ENCODE results near the gene VANGL2.
"Not testable (repeated sequence)": the region's sequence is repeated elsewhere in the genome, so short reads cannot be mapped to it uniquely, and the experiment has no call there.

VANGL2 gene

DNA sequence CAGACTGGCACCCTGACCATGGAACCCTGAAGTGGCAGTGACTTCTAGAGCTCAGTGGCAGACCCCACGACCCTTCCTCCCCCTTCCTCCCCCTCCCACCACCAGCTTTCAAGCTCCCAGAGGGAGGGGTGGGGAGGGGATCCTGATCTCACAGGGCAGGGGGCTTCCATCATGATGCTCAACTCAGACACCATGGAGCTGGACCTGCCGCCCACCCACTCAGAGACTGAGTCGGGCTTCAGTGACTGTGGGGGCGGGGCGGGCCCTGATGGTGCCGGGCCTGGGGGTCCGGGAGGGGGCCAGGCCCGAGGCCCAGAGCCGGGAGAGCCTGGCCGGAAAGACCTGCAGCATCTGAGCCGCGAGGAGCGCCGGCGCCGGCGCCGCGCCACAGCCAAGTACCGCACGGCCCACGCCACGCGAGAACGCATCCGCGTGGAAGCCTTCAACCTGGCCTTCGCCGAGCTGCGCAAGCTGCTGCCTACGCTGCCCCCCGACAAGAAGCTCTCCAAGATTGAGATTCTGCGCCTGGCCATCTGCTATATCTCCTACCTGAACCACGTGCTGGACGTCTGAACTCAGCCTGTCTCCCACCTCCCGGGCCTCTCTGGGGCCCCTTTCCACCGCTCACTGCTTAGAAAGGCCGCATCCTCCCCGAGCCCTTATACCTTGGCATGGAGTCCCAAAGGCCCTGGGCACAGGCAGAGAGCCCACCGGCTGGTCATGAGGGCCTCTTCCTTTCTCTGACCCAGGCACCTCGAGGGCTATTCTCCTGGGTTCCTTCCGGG is 29.6 kb upstream of the VANGL2 start:
- no peak for DNase-seq (ENCODE audit: low read depth in 2 of 2)

DNA sequence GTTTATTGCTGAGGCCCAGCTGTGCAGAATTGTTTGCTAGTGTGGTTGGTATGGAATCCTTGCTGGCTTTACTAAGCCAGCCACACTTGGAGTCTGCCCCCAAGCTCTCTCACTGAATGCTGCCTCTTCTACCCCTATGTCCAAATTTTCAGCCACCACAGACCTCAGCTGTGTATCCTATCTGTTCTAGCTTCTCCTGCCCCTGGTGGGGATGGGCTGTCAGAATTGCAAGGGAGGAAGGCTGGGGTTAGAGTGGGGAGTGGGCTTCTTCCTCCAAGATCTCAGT is 29.1 kb upstream of the VANGL2 start:
- no peak for DNase-seq (ENCODE audit: low read depth in 2 of 2)

GRCh38 chr1:160371756-160372155 is 28.6 kb upstream of the VANGL2 start:
- no peak for DNase-seq (ENCODE audit: low read depth in 2 of 2)

DNA sequence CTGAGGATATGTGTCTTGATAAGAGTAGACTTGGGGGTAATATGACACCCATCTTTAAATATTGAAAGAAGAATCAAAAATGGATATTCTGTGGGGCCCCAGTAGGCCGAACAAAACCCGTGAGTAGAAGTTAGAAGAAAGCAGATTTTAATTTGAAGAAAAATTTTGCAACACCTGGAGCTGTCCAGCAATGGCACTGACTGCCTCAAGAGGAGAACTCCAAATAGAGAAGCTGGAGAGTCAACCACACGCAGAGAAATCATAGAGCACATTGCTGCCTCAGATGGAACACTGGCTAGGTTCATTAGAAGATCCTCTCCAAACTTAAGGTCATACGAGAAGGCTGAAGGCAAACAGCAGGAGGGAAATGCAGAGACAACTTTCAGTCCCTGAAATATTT is 26.7 kb upstream of the VANGL2 start:
- DNase-seq (ENCODE audit: low read depth in 2 of 2): no peak

DNA sequence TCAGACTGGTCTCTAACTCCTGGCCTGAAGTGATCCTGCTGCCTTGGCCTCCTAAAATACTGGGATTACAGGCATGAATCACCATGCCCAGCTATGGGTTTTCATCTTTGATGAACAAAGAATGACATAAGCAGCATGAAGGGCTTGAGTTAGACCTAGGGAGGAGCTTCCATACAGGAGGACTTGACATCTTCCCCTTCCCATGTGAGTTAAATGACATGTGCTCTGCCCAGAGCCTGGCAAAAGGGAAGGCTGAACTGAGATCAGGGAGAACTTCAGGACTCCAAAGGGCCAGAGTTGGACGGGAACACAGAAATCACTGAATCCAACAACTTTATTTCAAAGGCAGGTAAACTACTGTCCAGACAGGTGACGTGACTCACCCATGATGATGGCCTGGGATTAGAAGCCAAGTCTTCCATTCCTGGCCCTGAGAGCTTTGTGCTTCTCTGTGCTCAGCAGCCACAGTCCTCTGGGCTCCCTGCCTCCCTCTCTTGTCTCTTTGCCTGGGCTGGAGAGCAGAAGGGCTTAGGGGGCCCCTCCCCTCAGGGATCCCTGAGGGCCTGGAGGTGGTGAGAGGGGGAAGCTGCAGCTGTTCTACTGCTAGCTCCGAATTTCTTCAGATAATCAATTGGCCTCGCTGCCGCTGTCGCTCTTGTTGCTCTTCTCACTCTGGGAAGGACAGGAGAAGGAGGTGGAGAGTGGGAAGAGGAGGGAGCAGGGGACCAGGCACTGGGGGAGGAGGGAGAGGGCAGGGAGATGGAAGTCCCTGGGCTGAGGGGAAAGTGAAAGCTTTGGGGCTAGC is 25.9 kb upstream of the VANGL2 start:
- no peak for DNase-seq (ENCODE audit: low read depth in 2 of 2)

- DNase-seq (ENCODE audit: low read depth in 2 of 2): no peak
Measured at GRCh38 chr1:160375788-160376524, 24.4 kb upstream of the VANGL2 start.

DNA sequence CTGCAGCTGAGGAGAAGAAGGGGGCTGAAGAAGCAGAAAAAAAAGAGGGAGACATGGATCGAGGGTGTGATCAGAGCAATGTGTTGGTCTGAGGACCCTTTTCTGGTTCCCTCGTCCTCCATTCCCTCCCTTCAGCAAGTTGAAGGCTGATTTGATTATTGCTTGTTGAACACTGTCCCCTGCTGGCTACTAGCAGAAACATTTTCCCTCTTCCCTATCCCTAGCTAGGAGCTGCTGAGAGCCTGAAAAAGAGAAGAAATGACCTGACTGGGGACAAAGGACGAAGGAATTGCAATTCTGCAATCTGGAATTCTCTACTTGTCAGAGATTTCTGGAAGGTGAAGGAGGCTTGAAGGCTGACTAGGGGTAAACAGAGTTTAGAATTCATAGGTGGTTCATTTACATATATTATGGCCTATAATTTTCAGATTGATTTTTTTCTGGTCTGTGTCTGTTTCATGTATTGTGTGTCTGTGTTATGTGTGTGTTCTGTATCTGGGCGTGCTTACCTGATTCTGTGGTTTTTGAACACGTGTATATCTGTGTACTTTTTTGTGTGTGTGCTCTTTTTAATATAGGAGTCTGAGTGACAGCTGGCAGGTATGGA is 23.7 kb upstream of the VANGL2 start:
- no peak for DNase-seq (ENCODE audit: low read depth in 2 of 2)

- no peak for DNase-seq (ENCODE audit: low read depth in 2 of 2)
Measured at GRCh38 chr1:160377585-160378206, 22.7 kb upstream of the VANGL2 start.

DNA sequence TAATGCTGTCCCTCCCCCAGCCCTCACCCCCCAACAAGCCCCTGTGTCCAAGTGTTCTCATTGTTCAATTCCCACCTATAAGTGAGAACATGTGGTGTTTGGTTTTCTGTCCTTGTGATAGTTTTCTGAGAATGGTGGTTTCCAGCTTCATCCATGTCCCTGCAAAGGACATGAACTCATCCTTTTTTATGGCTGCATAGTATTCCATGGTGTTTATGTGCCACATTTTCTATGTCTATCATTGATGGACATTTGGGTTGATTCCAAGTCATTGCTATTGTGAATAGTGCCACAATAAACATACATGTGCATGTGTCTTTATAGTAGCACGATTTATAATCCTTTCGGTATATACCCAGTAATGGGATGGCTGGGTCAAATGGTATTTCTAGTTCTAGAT is 15.6 kb upstream of the VANGL2 start:
- DNase-seq (ENCODE audit: low read depth in 2 of 2): not testable (repeated sequence)

DNA sequence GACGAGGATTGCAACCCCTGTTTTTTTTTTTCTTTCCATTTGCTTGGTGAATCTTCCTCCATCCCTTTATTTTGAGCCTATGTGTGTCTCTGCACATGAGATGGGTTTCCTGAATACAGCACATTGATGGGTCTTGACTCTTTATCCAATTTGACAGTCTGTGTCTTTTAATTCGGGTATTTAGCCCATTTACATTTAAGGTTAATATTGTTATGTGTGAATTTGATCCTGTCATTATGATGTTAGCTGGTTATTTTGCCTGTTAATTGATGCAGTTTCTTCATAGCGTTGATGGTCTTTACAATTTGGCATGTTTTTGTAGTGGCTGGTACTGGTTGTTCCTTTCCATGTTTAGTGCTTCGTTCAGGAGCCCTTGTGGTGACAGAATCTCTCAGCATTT is 12.0 kb upstream of the VANGL2 start:
- DNase-seq (ENCODE audit: low read depth in 2 of 2): not testable (repeated sequence)

- DNase-seq (ENCODE audit: low read depth in 2 of 2): no peak
Measured at GRCh38 chr1:160394673-160395072, 5.7 kb upstream of the VANGL2 start.

DNA sequence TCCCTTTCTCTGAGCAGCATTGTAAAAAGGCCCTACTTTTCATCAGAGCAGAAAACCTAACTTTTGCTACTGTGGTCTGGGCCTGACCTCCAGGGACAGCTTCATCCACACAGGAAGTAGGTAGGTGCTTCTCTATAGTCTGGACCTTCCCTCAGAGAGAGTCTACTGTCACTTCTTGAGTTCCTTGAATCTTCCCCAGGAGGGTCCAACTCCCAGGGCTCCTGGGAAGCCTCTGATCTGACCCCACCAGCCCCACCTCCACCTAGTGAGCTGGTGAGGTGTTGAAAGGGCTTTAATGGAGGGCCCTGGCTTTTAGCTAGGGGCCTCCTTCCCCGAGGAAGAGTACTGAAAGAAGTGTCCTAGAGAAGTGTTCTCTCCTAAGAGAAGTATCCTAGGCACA is 2.7 kb upstream of the VANGL2 start:
- DNase-seq (ENCODE audit: low read depth in 2 of 2): no peak

DNA sequence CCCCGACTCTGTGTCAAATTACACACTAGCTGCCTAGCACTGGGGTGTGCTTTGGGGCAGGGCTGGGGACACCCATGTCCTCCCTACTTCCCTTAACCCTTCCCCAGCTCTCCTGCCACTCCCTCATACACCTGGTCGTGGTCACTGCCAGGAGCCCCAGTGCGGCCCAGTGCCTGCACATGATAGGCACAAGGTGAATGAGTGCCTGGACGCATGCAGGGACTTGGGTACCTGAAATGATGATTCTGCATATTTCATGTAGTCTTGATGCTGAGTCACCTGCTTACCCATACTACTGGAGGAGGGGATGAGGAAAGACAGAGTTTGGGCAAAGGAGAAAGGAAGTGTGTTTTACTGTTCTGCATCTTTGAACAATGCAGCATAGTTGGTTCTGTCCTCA is 1.5 kb upstream of the VANGL2 start:
- no peak for DNase-seq (ENCODE audit: low read depth in 2 of 2)

DNA sequence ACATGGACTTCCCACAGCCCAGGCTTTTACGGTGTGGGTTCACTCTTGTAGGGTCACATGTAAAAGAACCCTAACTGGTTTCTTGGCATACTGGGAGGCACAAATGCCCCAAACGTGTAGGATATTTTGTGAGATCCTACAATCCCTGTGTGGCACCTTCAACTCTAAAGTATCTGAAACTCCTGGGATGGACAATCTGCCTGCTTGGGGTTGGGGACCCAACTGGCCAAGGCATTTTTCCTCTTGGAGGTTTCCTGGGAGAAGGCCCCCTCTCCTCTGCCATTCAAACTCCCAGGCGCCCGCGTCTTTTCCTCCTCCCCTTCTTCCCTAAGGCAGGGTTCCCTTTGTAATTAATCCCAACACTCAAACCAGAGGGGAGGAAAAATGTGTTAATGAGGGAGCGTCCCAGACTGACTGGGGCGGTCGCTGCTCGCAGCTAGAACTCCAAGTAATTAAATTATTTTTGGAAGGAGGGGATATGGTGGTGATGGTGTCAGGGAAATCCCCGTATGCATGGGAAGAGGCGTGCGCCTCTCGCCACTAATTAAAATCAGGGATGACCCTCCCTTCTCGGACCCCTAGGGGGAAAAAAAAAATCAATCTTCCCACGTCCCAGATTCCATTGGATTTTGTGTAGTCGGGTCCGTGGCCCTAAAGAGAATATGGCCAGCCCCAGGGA is 681 bp upstream of the VANGL2 start:
- no peak for DNase-seq (ENCODE audit: low read depth in 2 of 2)

- no peak for DNase-seq (ENCODE audit: low read depth in 2 of 2)
Measured at GRCh38 chr1:160400646-160401486, 502 bp downstream of the VANGL2 start.

GRCh38 chr1:160401487-160401805 is 1.1 kb downstream of the VANGL2 start:
- no peak for DNase-seq (ENCODE audit: low read depth in 2 of 2)

DNA sequence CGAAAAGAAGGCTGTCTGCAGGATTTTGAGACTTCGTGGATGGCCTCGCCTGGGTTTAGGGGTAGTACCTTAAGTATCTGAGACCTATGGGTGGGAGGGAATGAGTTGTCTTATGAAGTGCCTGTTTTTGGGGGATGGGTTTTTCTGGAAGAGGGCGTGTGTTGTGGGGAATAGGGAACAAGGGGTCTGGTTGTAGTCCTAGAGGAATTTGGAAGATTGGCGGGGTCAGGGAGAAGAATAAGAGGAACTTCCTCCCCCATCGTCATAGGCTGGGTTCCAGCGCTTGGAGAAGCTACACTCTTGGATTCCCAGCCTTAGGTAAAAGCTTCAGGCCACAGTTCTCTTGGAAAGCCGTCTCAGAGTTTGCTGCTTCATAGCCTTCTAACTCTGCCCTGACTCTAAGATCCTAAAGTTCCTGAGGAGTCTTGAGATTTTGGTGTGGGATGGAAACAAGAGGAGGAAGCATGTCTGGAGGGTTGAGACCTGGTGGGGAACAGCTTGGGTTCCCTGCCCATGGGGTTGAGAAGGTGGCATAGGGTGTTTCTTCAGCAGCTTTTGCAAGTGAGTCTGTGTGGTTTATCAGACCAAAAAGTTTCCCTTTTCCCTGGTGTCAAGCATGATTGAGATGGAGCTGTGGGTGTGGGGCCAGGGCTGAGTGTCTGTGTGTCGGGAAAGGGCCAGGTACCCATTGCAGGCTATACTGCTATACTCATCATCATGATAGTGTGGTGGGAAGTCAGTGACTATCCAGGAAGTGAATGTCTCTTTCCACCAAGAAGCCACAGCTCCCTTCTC is 1.8 kb downstream of the VANGL2 start:
- no peak for DNase-seq (ENCODE audit: low read depth in 2 of 2)

DNA sequence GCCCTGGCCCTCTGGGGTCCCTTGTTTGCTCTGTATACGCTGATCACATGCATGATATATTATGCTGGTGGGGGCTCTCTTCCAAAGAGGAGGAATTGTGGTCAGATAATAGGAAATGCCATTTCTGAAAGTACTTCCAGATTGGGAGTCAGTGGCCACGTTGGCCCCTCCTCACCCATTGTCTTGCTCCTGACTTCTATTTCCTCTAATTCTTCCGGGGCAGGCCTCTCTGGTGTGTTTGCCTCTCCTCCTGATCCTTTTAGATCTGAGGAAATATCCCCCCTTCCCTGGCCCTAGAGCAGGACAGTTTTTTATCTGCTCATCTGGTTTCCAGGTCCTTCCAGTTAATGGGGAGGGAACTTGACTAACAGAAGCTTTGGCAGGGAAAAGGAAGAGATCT is 2.9 kb downstream of the VANGL2 start:
- DNase-seq (ENCODE audit: low read depth in 2 of 2): no peak

DNA sequence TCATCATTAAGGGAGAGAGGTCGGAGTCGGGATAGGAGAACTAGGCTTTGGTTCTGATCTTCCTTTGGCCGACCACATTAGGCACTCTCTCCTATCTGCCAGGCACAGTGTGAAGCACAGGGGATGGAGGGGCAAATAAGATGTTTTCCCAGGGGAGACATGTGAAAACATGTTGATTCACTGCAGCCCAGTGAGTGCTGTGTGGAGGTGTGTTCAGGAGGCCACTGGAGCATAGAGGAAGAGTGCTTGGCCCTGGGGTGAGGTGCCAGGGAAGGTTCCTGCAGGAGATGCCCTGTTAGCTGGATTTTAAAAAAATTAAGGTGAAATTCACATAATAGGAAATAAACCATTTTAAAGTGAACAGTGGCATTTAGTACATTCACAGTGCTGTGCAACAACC is 3.7 kb downstream of the VANGL2 start:
- no peak for DNase-seq (ENCODE audit: low read depth in 2 of 2)
